ENCODE data around the gene ZNF276. TPM values are rescaled to one million over a fixed set of nuclear protein-coding genes. Genes with fewer than 3 reads are reported as not detected.
"Not testable (repeated sequence)": the region's sequence is repeated elsewhere in the genome, so short reads cannot be mapped to it uniquely, and the experiment has no call there.

ZNF276 gene
- total RNA-seq, 1 experiment from 2014 or later = 18.6 TPM

DNA sequence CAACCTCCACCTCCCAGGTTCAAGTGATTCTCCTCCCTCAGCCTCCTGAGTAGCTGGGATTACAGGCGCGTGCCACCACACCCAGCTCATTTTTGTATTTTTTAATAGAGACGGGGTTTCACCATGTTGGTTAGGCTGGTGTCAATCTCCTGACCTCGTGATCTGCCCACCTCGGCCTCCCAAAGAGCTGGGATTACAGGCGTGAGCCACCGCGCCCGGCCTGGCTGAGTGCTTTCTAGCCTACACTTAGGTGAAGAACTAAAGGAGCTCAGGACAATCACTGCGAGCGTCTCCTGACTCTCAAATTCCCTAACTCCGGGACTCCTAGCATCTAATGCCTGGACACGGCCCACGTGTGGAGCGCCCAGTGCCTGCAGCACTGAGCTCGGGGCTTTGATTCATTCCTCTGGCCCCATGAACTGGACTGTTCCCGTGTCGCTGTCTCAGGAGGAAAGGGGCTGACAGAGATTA is 21.7 kb upstream of the ZNF276 start:
- not testable (repeated sequence) for H2BK5ac ChIP-seq (ENCODE audit: insufficient read length, low read length); H2AFZ ChIP-seq (ENCODE audit: low read length); H3K79me2 ChIP-seq (ENCODE audit: insufficient read depth, low read length); H4K91ac ChIP-seq (ENCODE audit: insufficient read length, low read depth, low read length); H3K27ac ChIP-seq (ENCODE audit: insufficient read length, low read depth, low read length); H3K27me3 ChIP-seq (ENCODE audit: insufficient read depth, low read length); H3K23ac ChIP-seq (ENCODE audit: insufficient read length, low read depth, low read length); DNase-seq; H3K18ac ChIP-seq (ENCODE audit: insufficient read length, low read depth, low read length); H2BK120ac ChIP-seq (ENCODE audit: low read depth, low read length, poor library complexity, severe bottlenecking); H3K79me1 ChIP-seq (ENCODE audit: insufficient read depth, low read depth, low read length, poor library complexity, severe bottlenecking); H2AK5ac ChIP-seq (ENCODE audit: insufficient read length, low read length); H4K8ac ChIP-seq (replicated peaks; ENCODE audit: insufficient read length, low read depth, low read length); H4K5ac ChIP-seq (ENCODE audit: insufficient read length, low read depth, low read length); H3K9ac ChIP-seq (ENCODE audit: extremely low read depth, insufficient read length, low read length); H3K9me3 Mint-ChIP-seq; H2BK15ac ChIP-seq (ENCODE audit: low read depth, low read length); H2BK20ac ChIP-seq (ENCODE audit: low read depth, low read length, poor library complexity, severe bottlenecking); H2BK12ac ChIP-seq (ENCODE audit: insufficient read length, low read depth, low read length); H3K56ac ChIP-seq (ENCODE audit: insufficient read length, low read depth, low read length); H3K4me1 ChIP-seq (ENCODE audit: insufficient read depth, low read length); H3K14ac ChIP-seq (ENCODE audit: insufficient read depth, low read length); H4K20me1 ChIP-seq (ENCODE audit: control insufficient read depth, insufficient read depth, insufficient read length); H3K4ac ChIP-seq (ENCODE audit: low read depth, low read length); H3T11ph ChIP-seq (ENCODE audit: low read length); H3K9me3 ChIP-seq (ENCODE audit: control insufficient read depth, low read depth, low read length)
- Mint-ChIP-seq H3K36me3 (ENCODE audit: insufficient read depth in 1 of 3, low read depth in 3 of 3) (peaks cover 4 to 29% (median 23%) of the 10 kb centered on the region in 3 experiments; a peak in 6 of 7 replicates), H3K4me1 (peaks cover 9 to 12% of the 10 kb centered on the region in 2 experiments), H3K27me3 (ENCODE audit: low read depth) (peaks cover 22% of the 10 kb centered on the region), H3K27ac (peak overlapping the region in 2 of 3 experiments; percentile 74 to 88; a peak in 2 of 7 replicates), H3K4me3 (peak overlapping the region; percentile 76 to 81)
- Histone ChIP-seq H3K23me2 (ENCODE audit: insufficient read length, low read depth, low read length, poor library complexity, severe bottlenecking) (peaks cover 11% of the 10 kb centered on the region), H3K4me2 (ENCODE audit: insufficient read depth, insufficient read length, low read length) (peak overlapping the region; percentile 20)
- no CpG with 5 or more reads among the region's 18 CpGs for WGBS (ENCODE audit: extremely low coverage, insufficient read length, low lambda C conversion rate)

Measured in H9 (cell line).